GM19023 (cell line): ENCODE data around the gene RHOA.
"Not testable (repeated sequence)": the region's sequence is repeated elsewhere in the genome, so short reads cannot be mapped to it uniquely, and the experiment has no call there.

Experiments used
- ATAC-seq: cut with Tn5 transposase; IDR thresholded peaks from one replicate; pipeline ENCODE4 v1.9.1; 2021; ENCODE audit warnings: mild to moderate bottlenecking, moderate library complexity; ENCODE audit not compliant: unreplicated experiment

The RHOA gene

DNA sequence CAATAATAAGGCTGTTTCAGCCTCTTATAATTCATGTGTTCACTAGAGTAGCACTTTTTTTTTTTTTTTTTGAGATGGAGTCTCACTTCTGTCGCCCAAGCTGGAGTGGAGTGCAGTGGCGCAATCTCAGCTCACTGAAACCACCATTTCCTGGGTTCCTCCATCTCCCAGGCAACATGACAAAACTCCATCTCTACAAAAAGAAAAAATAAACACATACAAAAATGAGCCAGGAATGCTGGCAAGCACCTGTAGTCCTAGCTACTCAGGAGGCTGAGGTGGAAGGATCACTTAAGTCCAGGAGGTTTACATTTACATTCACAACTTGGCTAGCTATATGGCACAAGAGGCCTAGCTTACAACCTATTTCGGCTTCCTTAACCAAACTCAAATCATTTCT is 78.7 kb downstream of the RHOA start:
- ATAC-seq, result no peak

DNA sequence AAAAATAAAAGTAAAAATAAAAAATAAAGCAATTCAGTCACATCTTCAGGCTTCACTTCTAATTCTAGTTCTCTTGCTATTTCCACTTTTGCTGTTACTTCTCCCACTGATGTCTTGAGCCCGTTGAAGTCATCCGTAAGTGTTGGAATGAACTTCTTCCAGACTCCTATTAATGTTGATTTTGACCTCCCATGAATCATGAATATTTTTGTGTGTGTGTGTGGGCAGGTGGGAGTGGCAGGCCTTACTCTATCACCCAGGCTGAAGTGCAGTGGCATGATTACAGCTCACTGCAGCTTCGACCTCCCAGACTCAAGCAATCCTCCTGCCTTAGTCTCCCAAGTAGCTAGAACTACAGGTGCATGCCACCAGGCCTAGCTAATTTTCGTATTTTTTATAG is 82.6 kb downstream of the RHOA start:
- ATAC-seq, result no peak

DNA sequence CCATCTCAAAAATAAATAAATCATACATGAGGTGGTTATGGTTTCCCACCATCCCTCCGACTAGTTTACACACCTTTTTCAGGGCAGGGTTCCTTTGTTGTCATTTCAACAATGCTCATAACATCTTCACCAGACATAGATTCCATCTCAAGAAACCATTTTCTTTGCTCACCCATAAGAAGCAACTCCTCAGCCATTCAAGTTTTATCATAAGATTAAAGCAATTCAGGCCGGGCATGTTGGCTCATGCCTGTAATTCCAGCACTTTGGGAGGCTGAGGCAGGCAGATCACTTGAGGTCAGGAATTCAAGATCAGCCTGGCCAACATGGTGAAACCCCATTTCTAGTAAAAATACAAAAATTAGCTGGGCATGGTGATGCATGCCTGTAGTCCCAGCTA is 83.4 kb downstream of the RHOA start:
- ATAC-seq, result not testable (repeated sequence)

DNA sequence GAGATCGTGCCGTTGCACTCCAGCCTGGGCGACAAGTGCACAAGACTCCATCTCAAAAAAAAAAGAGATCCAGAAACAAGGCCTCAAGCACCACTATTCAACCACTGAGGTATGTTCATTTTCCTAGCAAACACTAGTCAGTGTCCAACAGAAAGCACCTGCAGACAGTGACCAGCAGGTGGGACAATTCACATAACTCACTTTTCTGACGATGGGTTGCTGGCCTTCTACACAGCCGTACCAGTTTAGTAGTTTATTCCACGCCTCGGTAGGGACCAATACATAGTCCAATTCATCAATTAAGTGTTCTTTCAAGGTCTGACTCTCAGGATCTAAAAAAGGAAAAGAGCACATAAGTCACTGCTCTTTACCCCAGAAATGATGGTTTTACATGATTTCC is 84.3 kb downstream of the RHOA start:
- no peak for ATAC-seq

DNA sequence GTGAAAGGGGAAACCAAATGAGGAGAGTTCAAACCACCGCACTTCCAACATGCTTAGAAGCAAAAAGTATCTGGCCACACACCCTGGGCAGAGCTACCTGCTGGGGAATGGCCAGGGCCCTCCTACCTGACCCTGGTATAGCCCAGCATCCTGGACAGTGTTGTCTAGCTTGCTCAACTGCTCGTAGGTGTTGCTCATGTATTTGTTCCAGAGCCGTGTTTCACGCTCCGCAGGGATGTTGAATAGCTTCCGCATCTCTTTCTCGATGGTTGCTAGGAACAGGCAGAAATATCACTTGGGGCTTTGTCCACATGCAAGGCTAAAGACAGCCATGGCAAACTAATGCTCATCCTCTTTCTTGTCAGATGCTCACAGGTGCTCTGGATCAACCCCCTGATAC is 87.0 kb downstream of the RHOA start:
- ATAC-seq, result no peak

DNA sequence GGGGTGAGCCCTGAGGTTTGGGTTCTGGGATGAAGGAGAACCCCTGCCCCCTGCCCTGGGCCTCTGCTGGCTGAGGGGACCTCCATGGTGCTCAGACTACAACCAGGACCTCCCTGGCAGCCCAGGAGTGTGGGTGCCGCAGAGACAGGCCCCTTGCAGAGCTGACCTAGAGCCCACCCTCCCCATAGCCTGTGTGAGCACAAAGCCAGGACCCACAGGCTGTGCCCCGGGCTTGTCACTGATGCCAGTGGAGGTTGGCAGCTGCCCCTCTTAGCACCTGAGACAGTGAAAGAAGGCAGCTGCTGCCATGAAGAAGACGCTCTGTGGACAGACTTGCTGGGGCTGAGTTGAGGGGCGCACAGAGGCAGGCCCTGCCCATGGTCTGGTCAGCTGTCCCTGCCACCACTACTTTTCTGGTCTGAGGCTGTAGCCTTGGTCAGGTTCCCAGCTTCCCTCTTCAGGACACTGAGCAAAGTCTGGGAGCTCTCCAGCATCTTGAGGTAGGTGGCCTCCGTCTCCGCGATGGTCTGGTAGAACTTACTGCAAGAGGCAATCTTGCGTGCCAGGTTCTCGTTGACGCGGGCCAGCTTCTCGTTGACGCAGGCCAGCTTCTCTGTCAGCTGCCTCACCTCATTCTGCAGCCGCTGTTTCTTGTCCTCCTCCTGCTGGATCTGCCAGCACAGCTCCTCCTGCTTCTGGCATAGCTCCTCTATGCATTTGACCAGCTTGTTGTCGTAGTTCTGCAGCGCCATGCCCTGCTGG is 94.9 kb downstream of the RHOA start:
- no peak for ATAC-seq

DNA sequence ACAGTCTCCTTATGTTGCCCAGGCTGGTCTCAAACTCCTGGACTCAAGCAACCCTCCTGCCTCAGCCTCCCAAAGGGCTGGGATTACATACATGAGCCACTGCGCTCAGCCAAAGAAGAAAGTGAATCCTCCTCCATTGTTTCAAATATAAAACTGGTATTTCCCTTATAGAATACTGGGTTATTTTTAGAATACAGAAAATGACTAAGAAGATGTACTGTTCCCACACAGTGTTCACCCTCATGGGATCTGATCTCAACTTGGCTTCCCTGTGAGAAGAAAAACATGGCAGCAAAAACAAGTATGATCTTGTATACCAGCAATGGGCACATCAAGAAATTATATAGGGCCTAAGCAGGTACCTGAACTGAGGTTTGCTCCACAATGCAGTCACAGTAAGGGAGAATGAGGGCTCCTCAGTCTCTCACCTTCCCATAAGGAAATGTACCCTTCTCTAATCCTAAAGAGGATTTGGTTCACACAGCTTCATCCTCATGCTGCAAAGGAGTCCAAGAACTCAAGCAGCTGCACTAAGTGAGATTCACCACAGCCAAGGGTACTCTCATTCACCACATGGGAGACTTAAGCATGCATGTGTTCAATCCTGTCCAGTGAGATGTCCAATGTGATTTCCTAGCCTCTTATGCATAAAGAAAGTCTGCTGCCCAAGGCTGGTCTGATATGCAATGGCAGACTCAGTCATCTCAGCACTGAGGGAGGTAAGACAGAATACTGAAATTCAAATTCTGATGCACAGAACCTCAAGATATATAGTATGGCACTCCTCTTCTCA is 97.7 kb downstream of the RHOA start:
- no peak for ATAC-seq

DNA sequence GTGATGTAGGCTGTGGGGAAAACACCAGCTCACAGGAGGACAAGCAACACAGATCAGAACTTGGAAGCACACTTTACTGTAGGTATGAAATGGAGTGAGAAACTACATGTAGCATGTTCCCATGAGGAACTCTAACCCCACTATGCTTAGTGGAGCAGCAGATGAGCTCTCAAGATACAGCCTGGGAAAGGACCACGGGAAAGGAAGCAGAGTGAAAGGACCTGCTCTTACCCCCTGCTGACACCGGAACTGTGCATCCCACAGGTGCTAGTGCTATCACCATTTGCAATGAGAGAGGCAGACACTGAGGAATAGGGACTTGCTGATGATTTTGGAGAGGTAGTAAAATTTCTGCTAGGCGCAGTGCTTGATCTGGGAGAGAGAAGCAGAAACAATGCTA is 100.5 kb downstream of the RHOA start:
- ATAC-seq, result no peak

DNA sequence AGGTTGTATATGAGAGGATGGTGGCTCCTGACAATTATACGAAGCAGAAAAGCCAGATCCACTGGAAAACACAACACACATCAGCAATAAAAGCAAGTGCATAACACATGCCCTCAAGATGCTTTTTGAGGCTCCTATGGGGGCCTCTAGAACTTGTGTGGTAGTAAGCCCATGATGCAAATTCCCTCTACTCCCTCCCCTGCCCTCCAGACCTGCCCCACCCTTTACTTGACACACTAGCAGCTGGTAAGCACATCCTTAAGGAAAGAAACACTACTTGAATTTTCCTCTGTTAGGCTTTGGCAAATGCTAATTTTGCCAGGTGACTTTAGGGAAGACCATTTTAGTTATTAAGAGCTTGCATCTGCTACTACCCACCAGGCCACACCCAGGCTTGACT is 101.1 kb downstream of the RHOA start:
- no peak for ATAC-seq
